ENCODE measurements around the gene RGPD8.

The RGPD8 gene

DNA sequence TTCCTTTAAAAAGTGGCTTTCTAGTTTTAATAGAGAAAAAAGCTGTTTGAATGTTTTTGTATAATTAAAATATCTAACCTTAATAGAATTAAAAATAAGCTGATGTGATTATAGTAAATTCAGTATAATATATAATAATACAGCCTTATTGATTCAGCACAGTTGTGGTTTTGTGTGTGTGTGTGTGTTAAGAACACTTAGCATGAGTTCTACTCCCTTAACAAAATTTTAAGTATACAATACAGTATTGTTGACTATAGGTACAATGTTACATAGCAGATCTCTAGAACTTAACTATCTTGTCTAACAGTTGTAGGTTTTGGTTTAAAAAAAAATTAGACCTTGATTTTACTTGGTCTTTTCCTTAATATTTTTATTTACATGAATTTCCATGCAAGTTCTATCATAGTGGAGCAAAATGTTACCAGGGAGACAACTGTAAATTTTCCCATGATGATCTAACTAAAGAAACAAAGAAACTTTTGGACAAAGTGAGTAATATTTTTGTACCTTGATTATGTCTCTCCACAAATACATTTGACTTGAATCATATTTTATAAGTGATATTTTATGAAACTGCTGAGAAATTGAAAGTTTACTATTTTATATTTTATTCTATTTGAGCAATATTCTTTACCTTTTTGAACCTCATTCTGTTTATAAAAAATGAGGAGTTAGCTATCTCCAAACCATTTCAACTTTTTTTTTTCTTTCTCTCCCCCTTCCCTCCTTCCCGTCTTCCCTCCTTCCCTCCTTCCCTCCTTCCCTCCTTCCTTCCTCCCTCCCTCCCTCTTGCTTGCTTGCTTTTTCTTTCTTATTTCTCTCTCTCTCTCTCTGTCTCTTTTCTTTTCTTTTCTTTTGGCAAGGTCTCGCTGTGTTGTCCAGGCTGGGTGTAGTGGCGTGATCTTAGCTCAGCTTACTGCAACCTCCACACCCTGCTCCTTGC, 111.8 kb downstream of the RGPD8 start:
- Histone ChIP-seq H3K36me3 (ENCODE audit: insufficient read depth, low read length) (peaks cover 4% of the 10 kb centered on the region; the same call in 1 of the 2 replicates), H3K9ac (ENCODE audit: low read depth, low read length) (no peak overlapping the region), H3K4me3 (ENCODE audit: low read length) (no peak overlapping the region), H3K27me3 (ENCODE audit: insufficient read depth, low read length) (no peaks in the 10 kb centered on the region), H3K9me3 (ENCODE audit: insufficient read depth, low read depth, low read length) (no peaks in the 10 kb centered on the region), H3K27ac (ENCODE audit: low read depth, low read length) (no peak overlapping the region), H3K4me1 (ENCODE audit: insufficient read depth, low read length) (no peaks in the 10 kb centered on the region)
- 79% methylated on average over 3 of the region's 3 CpGs for WGBS
